ENCODE data around the gene NFKB1. TPM values are rescaled to one million over a fixed set of nuclear protein-coding genes. Genes with fewer than 3 reads are reported as not detected.

Gene NFKB1
- total RNA-seq, 1 donor from 2014 or later, result 24.6 TPM

DNA sequence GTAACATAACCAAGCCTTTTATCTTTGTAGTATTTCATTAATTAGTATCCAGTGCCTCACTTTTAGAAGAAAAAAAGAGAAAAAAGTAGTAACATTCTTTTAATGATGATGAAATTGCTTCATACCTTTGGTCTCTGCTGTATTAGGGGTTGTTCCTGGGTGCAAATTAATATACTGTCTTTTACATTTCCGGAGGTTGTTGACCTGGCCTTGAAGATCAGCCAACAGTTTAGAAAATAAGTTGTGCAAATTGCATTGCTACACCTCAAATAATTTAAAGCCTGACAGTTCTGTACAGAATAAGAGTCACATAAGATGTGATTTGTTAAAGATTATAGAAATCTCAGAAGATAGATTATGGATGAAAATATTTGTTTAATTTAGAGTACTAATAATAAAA lies 3.8 kb downstream of the NFKB1 start:
- Mint-ChIP-seq H3K4me1 (peaks cover 35% of the 10 kb centered on the region), H3K27ac (ENCODE audit: unreplicated experiment) (no peak overlapping the region), H3K4me3 (peak overlapping the region; percentile 31), H3K9me3 (no peaks in the 10 kb centered on the region), H3K27me3 (ENCODE audit: low read depth) (no peaks in the 10 kb centered on the region), H3K36me3 (ENCODE audit: low read depth) (no peaks in the 10 kb centered on the region)
- TF ChIP-seq, protein P1, sequence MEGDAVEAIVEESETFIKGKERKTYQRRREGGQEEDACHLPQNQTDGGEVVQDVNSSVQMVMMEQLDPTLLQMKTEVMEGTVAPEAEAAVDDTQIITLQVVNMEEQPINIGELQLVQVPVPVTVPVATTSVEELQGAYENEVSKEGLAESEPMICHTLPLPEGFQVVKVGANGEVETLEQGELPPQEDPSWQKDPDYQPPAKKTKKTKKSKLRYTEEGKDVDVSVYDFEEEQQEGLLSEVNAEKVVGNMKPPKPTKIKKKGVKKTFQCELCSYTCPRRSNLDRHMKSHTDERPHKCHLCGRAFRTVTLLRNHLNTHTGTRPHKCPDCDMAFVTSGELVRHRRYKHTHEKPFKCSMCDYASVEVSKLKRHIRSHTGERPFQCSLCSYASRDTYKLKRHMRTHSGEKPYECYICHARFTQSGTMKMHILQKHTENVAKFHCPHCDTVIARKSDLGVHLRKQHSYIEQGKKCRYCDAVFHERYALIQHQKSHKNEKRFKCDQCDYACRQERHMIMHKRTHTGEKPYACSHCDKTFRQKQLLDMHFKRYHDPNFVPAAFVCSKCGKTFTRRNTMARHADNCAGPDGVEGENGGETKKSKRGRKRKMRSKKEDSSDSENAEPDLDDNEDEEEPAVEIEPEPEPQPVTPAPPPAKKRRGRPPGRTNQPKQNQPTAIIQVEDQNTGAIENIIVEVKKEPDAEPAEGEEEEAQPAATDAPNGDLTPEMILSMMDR (conservative IDR thresholded peaks at IDR 0.05), result no peak
- no peak for DNase-seq (ENCODE audit: low read depth, low spot score)

GRCh38 chr4:102505708-102506107 lies 4.5 kb downstream of the NFKB1 start:
- no peak overlapping the region for H3K4me3 Mint-ChIP-seq
- H3K4me1 Mint-ChIP-seq, result peaks cover 30% of the 10 kb centered on the region
- H3K27ac Mint-ChIP-seq (ENCODE audit: unreplicated experiment), result no peak overlapping the region
- H3K9me3 Mint-ChIP-seq, result no peaks in the 10 kb centered on the region
- TF ChIP-seq, protein P1 (conservative IDR thresholded peaks at IDR 0.05), result no peak
- H3K36me3 Mint-ChIP-seq (ENCODE audit: low read depth), result no peaks in the 10 kb centered on the region
- no peaks in the 10 kb centered on the region for H3K27me3 Mint-ChIP-seq (ENCODE audit: low read depth)
- no peak for DNase-seq (ENCODE audit: low read depth, low spot score)

DNA sequence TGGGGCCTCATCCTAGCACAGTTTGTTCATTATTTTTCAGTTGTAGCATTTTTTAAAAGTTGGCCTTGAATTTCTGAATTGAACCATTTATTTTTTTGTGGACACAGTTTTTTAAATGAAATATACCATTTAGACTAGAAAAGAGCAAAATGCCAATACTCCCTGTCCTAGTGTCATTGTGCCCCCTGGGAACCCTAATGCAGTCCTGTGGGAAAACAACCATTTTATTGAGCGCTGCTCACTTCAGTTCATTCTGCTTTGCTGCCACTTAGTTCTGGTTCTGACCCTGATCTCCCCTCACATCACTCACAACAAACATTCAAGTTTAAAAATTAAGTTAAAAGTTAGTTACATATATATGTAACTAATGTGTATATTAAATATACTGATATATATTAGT lies 5.4 kb downstream of the NFKB1 start:
- H3K27me3 Mint-ChIP-seq (ENCODE audit: low read depth), result no peaks in the 10 kb centered on the region
- H3K9me3 Mint-ChIP-seq, result no peaks in the 10 kb centered on the region
- H3K4me3 Mint-ChIP-seq, result peak overlapping the region; percentile 35
- H3K27ac Mint-ChIP-seq (ENCODE audit: unreplicated experiment), result no peak overlapping the region
- TF ChIP-seq, protein P1 (conservative IDR thresholded peaks at IDR 0.05), result no peak
- H3K4me1 Mint-ChIP-seq, result peaks cover 30% of the 10 kb centered on the region
- no peak for DNase-seq (ENCODE audit: low read depth, low spot score)
- H3K36me3 Mint-ChIP-seq (ENCODE audit: low read depth), result no peaks in the 10 kb centered on the region

- Mint-ChIP-seq H3K27me3 (ENCODE audit: low read depth) (no peaks in the 10 kb centered on the region), H3K4me3 (no peak overlapping the region), H3K4me1 (peaks cover 11% of the 10 kb centered on the region), H3K27ac (ENCODE audit: unreplicated experiment) (no peak overlapping the region), H3K36me3 (ENCODE audit: low read depth) (peaks cover 18% of the 10 kb centered on the region), H3K9me3 (peaks cover 13% of the 10 kb centered on the region)
- TF ChIP-seq, protein P1 (conservative IDR thresholded peaks at IDR 0.05), result no peak
- no peak for DNase-seq (ENCODE audit: low read depth, low spot score)
Measured at GRCh38 chr4:102511830-102512605, 10.9 kb downstream of the NFKB1 start.

- H3K4me1 Mint-ChIP-seq, result peaks cover 15% of the 10 kb centered on the region
- DNase-seq (ENCODE audit: low read depth, low spot score), result no peak
- H3K27ac Mint-ChIP-seq (ENCODE audit: unreplicated experiment), result no peak overlapping the region
- peaks cover 13% of the 10 kb centered on the region for H3K9me3 Mint-ChIP-seq
- no peaks in the 10 kb centered on the region for H3K27me3 Mint-ChIP-seq (ENCODE audit: low read depth)
- no peak overlapping the region for H3K4me3 Mint-ChIP-seq
- TF ChIP-seq, protein P1 (conservative IDR thresholded peaks at IDR 0.05), result no peak
- H3K36me3 Mint-ChIP-seq (ENCODE audit: low read depth), result peaks cover 18% of the 10 kb centered on the region
Measured at GRCh38 chr4:102514298-102514964, 13.3 kb downstream of the NFKB1 start.
